Loucy (cell line): ENCODE measurements around the gene RPS6KA2.

Experiments
- CTCF ChIP-seq: fragments of 200-600 bp; sonication (generic); conservative IDR thresholded peaks from 2 replicates; pipeline ENCODE4 v1.5.1; 2014; ENCODE audit warnings: mild to moderate bottlenecking, antibody characterized with exemption, low read length
- EZH2phosphoT487 ChIP-seq: fragments of 200-600 bp; IDR thresholded peaks from 2 replicates; pipeline ENCODE4 v1.6.1; 2018; ENCODE audit warnings: antibody characterized with exemption, mild to moderate bottlenecking, moderate library complexity, borderline replicate concordance

GRCh38 chr6:166655251-166655650 lies 28.2 kb upstream of the RPS6KA2 start:
- no peak for TF ChIP-seq CTCF
- no peak for TF ChIP-seq EZH2phosphoT487
